WTC11 (cell line): ENCODE results near the gene CERS3.

Experiments
- CTCF ChIP-seq: fragments of 200-600 bp; IDR thresholded peaks from 2 replicates; pipeline ENCODE4 v1.8.0; 2022; ENCODE audit warnings: antibody characterized with exemption
- E2F1 ChIP-seq: sonication (generic); formaldehyde crosslinking; IDR thresholded peaks from 2 replicates; pipeline ENCODE4 v1.8.0; 2022; ENCODE audit warnings: mild to moderate bottlenecking, missing genetic modification reagents
- ELF4 ChIP-seq: sonication (generic); formaldehyde crosslinking; IDR thresholded peaks from 2 replicates; pipeline ENCODE4 v1.8.1; 2022; ENCODE audit warnings: low read depth, mild to moderate bottlenecking, moderate library complexity, missing genetic modification reagents
- GABPB1 ChIP-seq: sonication (generic); formaldehyde crosslinking; IDR thresholded peaks from 2 replicates; pipeline ENCODE4 v1.8.1; 2023; ENCODE audit warnings: mild to moderate bottlenecking, missing genetic modification reagents
- IRF1 ChIP-seq: sonication (generic); formaldehyde crosslinking; IDR thresholded peaks from 2 replicates; pipeline ENCODE4 v1.8.0; 2023; ENCODE audit warnings: missing genetic modification reagents
- MLX ChIP-seq: sonication (generic); formaldehyde crosslinking; IDR thresholded peaks from 2 replicates; pipeline ENCODE4 v1.8.1; 2023; ENCODE audit warnings: mild to moderate bottlenecking, missing genetic modification reagents, moderate library complexity
- MYBL2 ChIP-seq: sonication (generic); formaldehyde crosslinking; IDR thresholded peaks from 2 replicates; pipeline ENCODE4 v1.8.1; 2023; ENCODE audit warnings: mild to moderate bottlenecking, moderate library complexity, missing genetic modification reagents

GRCh38 chr15:100393008-100393407 lies 135.7 kb downstream of the CERS3 start:
- TF ChIP-seq GABPB1 (CRISPR knock-in tag) (no peak), IRF1 (CRISPR knock-in tag) (no peak), CTCF (no peak), ELF4 (no peak), MYBL2 (CRISPR knock-in tag) (no peak), E2F1 (CRISPR knock-in tag) (no peak), MLX (CRISPR knock-in tag) (no peak)
